Measurements from ENCODE around the gene MBNL1.

DNA sequence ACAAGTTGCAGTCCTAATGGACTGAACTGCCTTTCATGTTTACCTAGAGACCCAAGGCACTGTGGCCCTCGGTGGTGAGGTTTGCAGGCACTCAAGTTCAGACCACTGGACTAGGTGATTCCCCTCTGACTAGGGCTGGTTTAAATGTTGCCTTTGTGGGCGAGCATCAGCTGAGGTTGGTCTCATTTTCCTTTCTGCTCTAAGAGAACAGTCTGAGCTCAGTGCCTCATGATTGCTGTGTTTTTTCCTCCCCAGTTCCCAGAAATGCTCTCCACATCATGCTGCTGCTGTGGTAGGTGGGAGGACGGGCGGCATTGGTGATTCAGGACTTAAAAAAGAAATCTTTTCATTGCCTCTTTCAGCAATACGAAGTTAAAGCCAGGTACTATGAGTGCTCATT lies 237.2 kb downstream of the MBNL1 start:
- TF ChIP-seq, protein P1, sequence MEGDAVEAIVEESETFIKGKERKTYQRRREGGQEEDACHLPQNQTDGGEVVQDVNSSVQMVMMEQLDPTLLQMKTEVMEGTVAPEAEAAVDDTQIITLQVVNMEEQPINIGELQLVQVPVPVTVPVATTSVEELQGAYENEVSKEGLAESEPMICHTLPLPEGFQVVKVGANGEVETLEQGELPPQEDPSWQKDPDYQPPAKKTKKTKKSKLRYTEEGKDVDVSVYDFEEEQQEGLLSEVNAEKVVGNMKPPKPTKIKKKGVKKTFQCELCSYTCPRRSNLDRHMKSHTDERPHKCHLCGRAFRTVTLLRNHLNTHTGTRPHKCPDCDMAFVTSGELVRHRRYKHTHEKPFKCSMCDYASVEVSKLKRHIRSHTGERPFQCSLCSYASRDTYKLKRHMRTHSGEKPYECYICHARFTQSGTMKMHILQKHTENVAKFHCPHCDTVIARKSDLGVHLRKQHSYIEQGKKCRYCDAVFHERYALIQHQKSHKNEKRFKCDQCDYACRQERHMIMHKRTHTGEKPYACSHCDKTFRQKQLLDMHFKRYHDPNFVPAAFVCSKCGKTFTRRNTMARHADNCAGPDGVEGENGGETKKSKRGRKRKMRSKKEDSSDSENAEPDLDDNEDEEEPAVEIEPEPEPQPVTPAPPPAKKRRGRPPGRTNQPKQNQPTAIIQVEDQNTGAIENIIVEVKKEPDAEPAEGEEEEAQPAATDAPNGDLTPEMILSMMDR (IDR thresholded peaks at IDR 0.05; ENCODE audit: borderline replicate concordance, extremely low read depth, low read length, poor library complexity, severe bottlenecking): no peak
- TF ChIP-seq EZH2 (IDR thresholded peaks at IDR 0.05; ENCODE audit: borderline replicate concordance, low read depth, low read length, severe bottlenecking): no peak

Data from DND-41 (cell line).